Liver (tissue), 9 donors: ENCODE data around the gene RBM15B. TPM values are rescaled to one million over a fixed set of nuclear protein-coding genes. Genes with fewer than 3 reads are reported as not detected.

Source experiments
- DNase-seq: peaks from one replicate; pipeline ENCODE4 v3.0.0-alpha.2; 2017; ENCODE audit warnings: low spot score
- H3K27ac ChIP-seq, 2 donors: one replicate each; pipeline ENCODE4 v1.7.0; 2013; ENCODE audit warnings: inconsistent platforms in 2 of 2, low read length in 2 of 2, control low read depth in 1 of 2, low read depth in 1 of 2, mild to moderate bottlenecking in 1 of 2
- H3K27me3 ChIP-seq, 4 donors: one replicate each; pipeline versions ENCODE4 v1.6.1 to v1.7.0; 2013; ENCODE audit warnings: low read length in 3 of 4, inconsistent platforms in 1 of 4, mild to moderate bottlenecking in 1 of 4, moderate library complexity in 1 of 4; ENCODE audit not compliant: control insufficient read depth in 4 of 4, insufficient read depth in 4 of 4
- H3K36me3 ChIP-seq, 4 donors: one replicate each; pipeline versions ENCODE4 v1.6.1 to v1.7.0; 2013; ENCODE audit warnings: low read length in 3 of 4, mild to moderate bottlenecking in 3 of 4, low read depth in 1 of 4, moderate library complexity in 1 of 4; ENCODE audit not compliant: control insufficient read depth in 4 of 4, insufficient read depth in 3 of 4
- H3K4me1 ChIP-seq, 4 donors: one replicate each; pipeline versions ENCODE4 v1.6.1 to v1.7.0; 2013; ENCODE audit warnings: low read length in 3 of 4, mild to moderate bottlenecking in 3 of 4, moderate library complexity in 1 of 4; ENCODE audit not compliant: control insufficient read depth in 4 of 4, insufficient read depth in 4 of 4
- H3K4me3 ChIP-seq, 3 donors: one replicate each; pipeline versions ENCODE4 v1.6.1 to v1.7.0; 2013; ENCODE audit warnings: low read length in 3 of 3, control low read depth in 1 of 3, low read depth in 1 of 3, mild to moderate bottlenecking in 1 of 3
- H3K9ac ChIP-seq, 2 donors: one replicate each; pipeline ENCODE4 v1.7.0; 2013; ENCODE audit warnings: low read length in 2 of 2, mild to moderate bottlenecking in 2 of 2, moderate library complexity in 2 of 2, control low read depth in 1 of 2, low read depth in 1 of 2
- H3K9me3 ChIP-seq, 4 donors: one replicate each; pipeline versions ENCODE4 v1.6.1 to v1.7.0; 2013; ENCODE audit warnings: low read length in 3 of 4; ENCODE audit not compliant: control insufficient read depth in 4 of 4
- EGR1 ChIP-seq, 2 donors: IDR thresholded peaks; 2 replicates each; pipeline ENCODE4 v1.6.1; 2016 to 2018; ENCODE audit warnings: antibody characterized with exemption in 2 of 2, low read depth in 2 of 2
- FOXA1 ChIP-seq: IDR thresholded peaks from 2 replicates; pipeline ENCODE4 v1.6.1; 2016; ENCODE audit warnings: antibody characterized with exemption
- FOXA2 ChIP-seq: IDR thresholded peaks from 2 replicates; pipeline ENCODE4 v1.6.1; 2016; ENCODE audit warnings: antibody characterized with exemption
- GABPA ChIP-seq, 2 donors: IDR thresholded peaks in 1 of 2; conservative IDR thresholded peaks in 1 of 2; 2 replicates each; pipeline ENCODE4 v1.6.1; 2016; ENCODE audit warnings: antibody characterized with exemption in 2 of 2, mild to moderate bottlenecking in 1 of 2, moderate library complexity in 1 of 2
- HNF4A ChIP-seq, 2 donors: conservative IDR thresholded peaks; 2 replicates each; pipeline ENCODE4 v1.6.1; 2016; ENCODE audit warnings: antibody characterized with exemption in 2 of 2, mild to moderate bottlenecking in 2 of 2
- HNF4G ChIP-seq: IDR thresholded peaks from 2 replicates; pipeline ENCODE4 v1.6.1; 2016; ENCODE audit warnings: antibody characterized with exemption
- JUND ChIP-seq, 2 donors: IDR thresholded peaks; 2 replicates each; pipeline ENCODE4 v1.6.1; 2016; ENCODE audit warnings: antibody characterized with exemption in 2 of 2
- NR2F2 ChIP-seq: IDR thresholded peaks from 2 replicates; pipeline ENCODE4 v1.6.1; 2016; ENCODE audit warnings: antibody characterized with exemption
- RAD21 ChIP-seq, 2 donors: IDR thresholded peaks; 2 replicates each; pipeline ENCODE4 v1.6.1; 2016; ENCODE audit warnings: antibody characterized with exemption in 2 of 2, mild to moderate bottlenecking in 2 of 2
- RXRA ChIP-seq, 2 donors: IDR thresholded peaks; 2 replicates each; pipeline ENCODE4 v1.6.1; 2017 to 2018; ENCODE audit warnings: antibody characterized with exemption in 2 of 2, mild to moderate bottlenecking in 1 of 2
- SP1 ChIP-seq: IDR thresholded peaks from 2 replicates; pipeline ENCODE4 v1.6.1; 2018; ENCODE audit warnings: antibody characterized with exemption, mild to moderate bottlenecking
- TAF1 ChIP-seq: conservative IDR thresholded peaks from 2 replicates; pipeline ENCODE4 v1.6.1; 2016; ENCODE audit warnings: antibody characterized with exemption, mild to moderate bottlenecking
- YY1 ChIP-seq: IDR thresholded peaks from 2 replicates; pipeline ENCODE4 v1.6.1; 2016; ENCODE audit warnings: antibody characterized with exemption, mild to moderate bottlenecking
- WGBS: extraction: QIAGEN DNeasy Blood & Tissue Kit; methylation state at CpG from one replicate; pipeline ENCODE4 v1.1.7; 2013; 5-methylcytosine and 5-hydroxymethylcytosine counted together
- polyA plus RNA-seq, 2 donors: library from polyadenylated mRNA; stranded (reverse) in 1 of 2; unstranded in 1 of 2; fragments of 200-250 nt in 1 of 2; fragments of >200 nt in 1 of 2; fragmentation: Nextera tagmentation in 1 of 2; extraction: Ambion mirVana in 1 of 2; gene quantifications; one replicate each; pipeline versions ENCODE4 v1.2.1 to v1.2.3, GENCODE V29; 2013 to 2015
- total RNA-seq, 2 donors: library from RNA; depleted of rRNA; stranded (reverse); fragments of >200 nt; gene quantifications; one replicate each; pipeline ENCODE4 v1.2.3, GENCODE V29; 2014
- TF ChIP-seq, protein P1 (sequence below): IDR thresholded peaks from 2 replicates; pipeline ENCODE4 v1.6.1; 2016; ENCODE audit warnings: antibody characterized with exemption
- TF ChIP-seq, protein P2 (sequence below): IDR thresholded peaks from 2 replicates; pipeline ENCODE4 v1.6.1; 2016; ENCODE audit warnings: antibody characterized with exemption
- TF ChIP-seq, protein P3 (sequence below): fragments of 150-350 bp; IDR thresholded peaks from 2 replicates; pipeline ENCODE4 v1.5.1; 2017; ENCODE audit warnings: improper control_type of control experiment, low read depth, low read length; ENCODE audit not compliant: missing input control
- TF ChIP-seq, protein P4 (sequence below): IDR thresholded peaks from 2 replicates; pipeline ENCODE4 v1.6.1; 2016; ENCODE audit warnings: antibody characterized with exemption, mild to moderate bottlenecking
- donor health status: healthy.
- donor health status: healthy.
- donor health status: healthy.
- donor health status: healthy.
- donor health status: healthy.

The RBM15B gene
- total and polyA plus RNA-seq, 4 donors: 2.3 to 14.8 (median 10.0) TPM

DNA sequence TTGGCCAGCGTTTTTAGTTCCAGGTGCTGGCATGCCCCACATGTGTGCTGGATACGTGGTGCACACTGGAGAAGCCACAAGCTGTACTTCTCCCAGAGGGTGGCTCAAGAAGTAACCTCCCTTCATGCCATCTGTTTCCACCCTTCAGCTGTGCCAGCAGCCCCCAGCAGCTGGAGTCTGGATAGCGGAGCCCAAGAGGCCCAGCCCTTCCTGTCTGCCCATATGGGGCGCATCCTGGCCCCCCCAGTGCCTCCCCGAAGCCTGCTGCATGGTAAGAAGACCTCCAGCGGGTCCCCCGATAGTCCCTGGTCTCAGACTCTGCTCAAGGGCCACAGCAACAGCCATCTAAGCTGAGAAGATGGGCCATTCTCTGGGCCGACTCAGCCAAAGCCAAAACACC is 11.8 kb upstream of the RBM15B start:
- H3K27ac ChIP-seq: no peak overlapping the region
- no peak overlapping the region for H3K4me3 ChIP-seq
- peaks cover 0 to 12% (median 6%) of the 10 kb centered on the region in 4 donors for H3K4me1 ChIP-seq
- no peaks in the 10 kb centered on the region for H3K36me3 ChIP-seq
- no peak for TF ChIP-seq FOXA2
- TF ChIP-seq, protein P1, sequence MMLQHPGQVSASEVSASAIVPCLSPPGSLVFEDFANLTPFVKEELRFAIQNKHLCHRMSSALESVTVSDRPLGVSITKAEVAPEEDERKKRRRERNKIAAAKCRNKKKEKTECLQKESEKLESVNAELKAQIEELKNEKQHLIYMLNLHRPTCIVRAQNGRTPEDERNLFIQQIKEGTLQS: no peak
- TF ChIP-seq NR2F2: no peak
- TF ChIP-seq, protein P2, sequence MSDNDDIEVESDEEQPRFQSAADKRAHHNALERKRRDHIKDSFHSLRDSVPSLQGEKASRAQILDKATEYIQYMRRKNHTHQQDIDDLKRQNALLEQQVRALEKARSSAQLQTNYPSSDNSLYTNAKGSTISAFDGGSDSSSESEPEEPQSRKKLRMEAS: no peak
- TF ChIP-seq TAF1: no peak
- TF ChIP-seq RAD21 (IDR thresholded peaks at IDR 0.05): no peak
- TF ChIP-seq, protein P3, sequence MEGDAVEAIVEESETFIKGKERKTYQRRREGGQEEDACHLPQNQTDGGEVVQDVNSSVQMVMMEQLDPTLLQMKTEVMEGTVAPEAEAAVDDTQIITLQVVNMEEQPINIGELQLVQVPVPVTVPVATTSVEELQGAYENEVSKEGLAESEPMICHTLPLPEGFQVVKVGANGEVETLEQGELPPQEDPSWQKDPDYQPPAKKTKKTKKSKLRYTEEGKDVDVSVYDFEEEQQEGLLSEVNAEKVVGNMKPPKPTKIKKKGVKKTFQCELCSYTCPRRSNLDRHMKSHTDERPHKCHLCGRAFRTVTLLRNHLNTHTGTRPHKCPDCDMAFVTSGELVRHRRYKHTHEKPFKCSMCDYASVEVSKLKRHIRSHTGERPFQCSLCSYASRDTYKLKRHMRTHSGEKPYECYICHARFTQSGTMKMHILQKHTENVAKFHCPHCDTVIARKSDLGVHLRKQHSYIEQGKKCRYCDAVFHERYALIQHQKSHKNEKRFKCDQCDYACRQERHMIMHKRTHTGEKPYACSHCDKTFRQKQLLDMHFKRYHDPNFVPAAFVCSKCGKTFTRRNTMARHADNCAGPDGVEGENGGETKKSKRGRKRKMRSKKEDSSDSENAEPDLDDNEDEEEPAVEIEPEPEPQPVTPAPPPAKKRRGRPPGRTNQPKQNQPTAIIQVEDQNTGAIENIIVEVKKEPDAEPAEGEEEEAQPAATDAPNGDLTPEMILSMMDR: no peak
- no peak for TF ChIP-seq YY1
- TF ChIP-seq, protein P4, sequence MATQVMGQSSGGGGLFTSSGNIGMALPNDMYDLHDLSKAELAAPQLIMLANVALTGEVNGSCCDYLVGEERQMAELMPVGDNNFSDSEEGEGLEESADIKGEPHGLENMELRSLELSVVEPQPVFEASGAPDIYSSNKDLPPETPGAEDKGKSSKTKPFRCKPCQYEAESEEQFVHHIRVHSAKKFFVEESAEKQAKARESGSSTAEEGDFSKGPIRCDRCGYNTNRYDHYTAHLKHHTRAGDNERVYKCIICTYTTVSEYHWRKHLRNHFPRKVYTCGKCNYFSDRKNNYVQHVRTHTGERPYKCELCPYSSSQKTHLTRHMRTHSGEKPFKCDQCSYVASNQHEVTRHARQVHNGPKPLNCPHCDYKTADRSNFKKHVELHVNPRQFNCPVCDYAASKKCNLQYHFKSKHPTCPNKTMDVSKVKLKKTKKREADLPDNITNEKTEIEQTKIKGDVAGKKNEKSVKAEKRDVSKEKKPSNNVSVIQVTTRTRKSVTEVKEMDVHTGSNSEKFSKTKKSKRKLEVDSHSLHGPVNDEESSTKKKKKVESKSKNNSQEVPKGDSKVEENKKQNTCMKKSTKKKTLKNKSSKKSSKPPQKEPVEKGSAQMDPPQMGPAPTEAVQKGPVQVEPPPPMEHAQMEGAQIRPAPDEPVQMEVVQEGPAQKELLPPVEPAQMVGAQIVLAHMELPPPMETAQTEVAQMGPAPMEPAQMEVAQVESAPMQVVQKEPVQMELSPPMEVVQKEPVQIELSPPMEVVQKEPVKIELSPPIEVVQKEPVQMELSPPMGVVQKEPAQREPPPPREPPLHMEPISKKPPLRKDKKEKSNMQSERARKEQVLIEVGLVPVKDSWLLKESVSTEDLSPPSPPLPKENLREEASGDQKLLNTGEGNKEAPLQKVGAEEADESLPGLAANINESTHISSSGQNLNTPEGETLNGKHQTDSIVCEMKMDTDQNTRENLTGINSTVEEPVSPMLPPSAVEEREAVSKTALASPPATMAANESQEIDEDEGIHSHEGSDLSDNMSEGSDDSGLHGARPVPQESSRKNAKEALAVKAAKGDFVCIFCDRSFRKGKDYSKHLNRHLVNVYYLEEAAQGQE: no peak
- no peak for TF ChIP-seq HNF4A (conservative IDR thresholded peaks at IDR 0.05)
- no peak for TF ChIP-seq RXRA (IDR thresholded peaks at IDR 0.05)
- no peak for TF ChIP-seq EGR1 (IDR thresholded peaks at IDR 0.05; ENCODE audit: low read depth in 2 of 2)
- TF ChIP-seq GABPA (IDR thresholded peaks at IDR 0.05 in 1 of 2, conservative IDR thresholded peaks at IDR 0.05 in 1 of 2): no peak
- no peak for TF ChIP-seq SP1
- no peak for TF ChIP-seq FOXA1
- TF ChIP-seq JUND (IDR thresholded peaks at IDR 0.05): no peak
- TF ChIP-seq HNF4G: no peak
- 81% methylated on average over 8 of the region's 8 CpGs for WGBS
- no peaks in the 10 kb centered on the region for H3K9me3 ChIP-seq
- DNase-seq: no peak
- H3K9ac ChIP-seq: no peak overlapping the region
- no peaks in the 10 kb centered on the region for H3K27me3 ChIP-seq

DNA sequence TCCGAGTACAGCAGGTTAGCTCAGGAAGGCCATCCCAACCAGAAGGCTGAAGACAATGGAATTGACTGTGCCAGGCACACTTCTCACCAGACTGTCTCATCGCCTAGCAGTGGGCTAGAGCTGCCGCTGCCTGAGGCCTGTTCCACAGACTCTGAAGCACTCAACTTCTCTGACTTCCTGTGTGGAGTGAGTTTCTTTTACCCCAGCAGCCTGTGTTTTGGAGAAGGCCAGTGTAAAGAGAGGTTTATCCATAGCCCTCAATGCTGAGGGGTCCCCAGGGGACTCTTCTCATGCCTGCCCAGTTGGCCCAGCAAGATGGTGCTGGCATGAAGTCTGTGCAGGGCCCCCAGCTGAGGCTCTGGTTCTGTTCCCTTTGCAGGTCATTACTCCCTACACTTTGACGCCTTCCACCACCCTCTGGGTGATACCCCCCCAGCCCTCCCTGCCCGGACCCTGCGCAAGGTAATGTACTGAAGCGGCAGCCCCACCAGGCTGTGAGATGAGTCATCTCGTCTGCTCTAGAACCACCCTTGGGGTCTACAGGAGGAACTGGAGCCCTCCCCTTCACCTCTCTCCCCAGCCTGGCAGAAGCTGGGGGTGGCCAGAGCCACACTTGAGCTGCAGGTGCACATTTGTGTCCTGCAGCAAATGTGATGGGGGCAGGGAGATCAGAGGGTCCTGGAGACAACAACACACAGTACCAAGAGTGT is 11.2 kb upstream of the RBM15B start:
- no peaks in the 10 kb centered on the region for H3K36me3 ChIP-seq
- no peak overlapping the region for H3K27ac ChIP-seq
- no peaks in the 10 kb centered on the region for H3K27me3 ChIP-seq
- H3K4me3 ChIP-seq: no peak overlapping the region
- 83% methylated on average over 8 of the region's 8 CpGs for WGBS
- H3K9ac ChIP-seq: no peak overlapping the region
- TF ChIP-seq, protein P2: no peak
- TF ChIP-seq NR2F2 (no peak), YY1 (no peak), FOXA2 (no peak), HNF4G (no peak), FOXA1 (no peak), TAF1 (no peak), RXRA (IDR thresholded peaks at IDR 0.05) (no peak), EGR1 (IDR thresholded peaks at IDR 0.05; ENCODE audit: low read depth in 2 of 2) (no peak), GABPA (IDR thresholded peaks at IDR 0.05 in 1 of 2, conservative IDR thresholded peaks at IDR 0.05 in 1 of 2) (no peak)
- TF ChIP-seq, protein P3: no peak
- peaks cover 0 to 12% (median 6%) of the 10 kb centered on the region in 4 donors for H3K4me1 ChIP-seq
- no peak for DNase-seq
- H3K9me3 ChIP-seq: no peaks in the 10 kb centered on the region
